NCI-H345 (cell line): Measurements from ENCODE around the gene INTS7.

Source experiments
- DNase-seq: peaks from one replicate; lab custom pipeline; 2025; lab: John Stamatoyannopoulos, UW

The INTS7 gene

DNA sequence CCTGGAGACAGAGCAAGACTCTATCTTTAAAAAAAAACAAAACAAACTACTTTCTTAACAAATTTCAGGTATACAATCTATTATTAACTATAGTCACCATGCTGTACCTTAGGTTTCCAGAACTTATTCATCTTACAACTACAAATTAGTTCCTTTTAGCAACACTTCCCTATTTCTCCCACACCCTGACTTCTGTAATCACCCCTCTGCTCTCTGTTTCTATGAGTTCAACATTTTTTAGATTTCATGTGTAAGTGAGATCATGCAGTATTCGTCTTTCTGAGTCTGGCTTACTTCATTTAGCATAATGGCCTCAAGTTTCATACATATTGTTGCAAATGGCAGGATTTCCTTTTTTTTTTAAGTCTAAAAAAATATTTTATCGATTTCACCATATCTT is 126.9 kb downstream of the INTS7 start:
- DNase-seq: no peak

- no peak for DNase-seq
These were observed 131.7 kb downstream of the INTS7 start for GRCh38 chr1:211903490-211904245.

DNA sequence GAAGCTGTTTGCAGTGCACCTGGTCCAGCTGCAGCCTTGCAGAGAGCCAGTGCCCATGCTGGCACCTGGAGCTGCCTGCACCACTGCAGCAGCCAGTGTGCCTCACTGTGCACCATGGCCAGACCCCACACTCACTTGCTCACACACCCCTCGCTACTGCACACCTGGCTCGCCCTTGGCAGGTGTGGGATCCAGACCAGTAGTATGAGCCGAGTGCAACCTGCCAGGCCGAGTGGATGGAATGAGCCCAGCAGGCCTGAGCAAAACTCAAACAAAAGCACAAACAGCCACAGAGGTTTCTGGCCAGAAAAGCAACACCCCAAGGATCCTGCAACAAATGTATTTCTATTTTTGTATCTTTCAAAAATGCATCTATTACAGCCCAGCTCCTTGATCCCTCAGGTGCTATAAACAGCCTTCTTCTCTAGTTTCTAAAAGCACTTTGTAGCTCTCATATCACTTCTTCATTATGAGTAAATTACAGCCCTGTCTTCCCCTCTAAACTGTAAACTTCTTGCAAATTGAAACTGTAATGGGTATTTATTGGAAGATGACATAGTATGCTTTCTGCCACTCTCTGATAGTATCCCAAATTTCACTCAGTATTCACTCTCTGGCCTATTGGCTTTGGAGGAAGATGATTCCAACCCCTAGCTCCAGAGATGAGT is 132.6 kb downstream of the INTS7 start:
- DNase-seq: no peak

DNA sequence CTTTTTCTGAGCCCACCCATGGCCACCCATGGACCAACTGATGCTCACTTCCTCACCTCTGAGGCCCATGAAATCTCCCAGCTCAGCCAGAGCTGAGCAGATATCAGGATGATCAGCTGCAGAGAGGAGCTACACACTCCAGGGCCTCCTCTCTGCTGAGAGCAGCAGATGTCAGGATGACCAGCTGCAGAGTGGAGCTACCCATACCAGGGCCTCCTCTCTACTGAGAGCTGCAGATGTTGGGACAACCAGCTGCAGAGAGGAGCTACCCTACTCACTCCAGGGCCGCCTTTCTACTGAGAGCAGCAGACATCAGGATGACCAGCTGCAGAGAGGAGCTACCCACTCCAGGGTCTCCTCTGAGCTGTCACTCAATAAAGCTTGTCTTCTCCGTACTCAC is 133.4 kb downstream of the INTS7 start:
- DNase-seq: no peak

- no peak for DNase-seq
These were observed 134.9 kb downstream of the INTS7 start for GRCh38 chr1:211900441-211900840.

DNA sequence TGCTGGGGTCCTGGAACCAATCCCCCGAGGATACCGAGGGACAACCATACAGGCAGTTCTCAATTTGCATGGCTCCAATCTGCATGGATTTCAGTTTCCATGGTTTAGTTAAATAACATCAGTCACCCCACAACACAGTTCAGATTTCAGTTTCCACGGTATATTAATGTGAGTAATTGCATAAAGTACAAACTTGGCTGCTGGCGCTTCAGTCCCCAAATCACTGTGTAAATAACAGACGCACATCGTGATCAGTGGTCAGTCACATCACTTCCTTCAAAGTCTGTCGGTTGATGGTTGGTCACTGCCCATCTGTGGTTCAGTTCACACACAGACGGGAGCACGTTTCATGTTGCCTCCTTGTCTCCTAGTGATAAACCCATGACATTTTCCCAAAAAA is 138.4 kb downstream of the INTS7 start:
- no peak for DNase-seq

DNA sequence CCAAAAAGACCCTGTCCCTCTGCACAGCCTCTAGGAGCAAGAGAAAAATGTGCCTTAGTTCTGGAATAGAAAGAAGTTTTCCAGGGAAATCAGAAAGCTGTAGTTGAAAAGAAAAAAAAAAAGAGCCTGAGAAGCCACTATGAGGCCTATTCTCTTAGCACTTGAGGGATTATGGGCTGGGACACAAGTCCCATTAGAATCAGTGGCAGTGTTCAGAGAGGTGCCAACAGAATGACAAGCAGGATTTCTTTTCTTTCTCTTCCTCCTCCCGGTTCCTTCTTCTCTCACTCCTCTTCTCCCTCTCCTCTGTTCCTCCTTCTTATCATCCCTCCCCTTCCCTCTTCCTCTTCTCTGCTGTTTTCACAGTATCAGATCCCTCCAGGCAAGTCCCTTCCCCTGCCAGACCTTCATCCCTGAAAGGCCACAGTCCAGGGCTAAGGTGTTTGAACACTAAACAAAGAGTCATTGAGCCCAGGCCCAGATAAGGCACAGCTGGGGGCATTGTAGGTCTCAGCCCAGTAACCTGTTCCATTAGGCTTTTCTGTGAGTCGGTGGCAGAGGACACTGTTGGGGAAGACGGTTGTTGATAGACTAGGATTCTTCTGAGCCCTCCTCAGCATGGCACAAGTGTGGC is 140.1 kb downstream of the INTS7 start:
- DNase-seq: no peak

DNA sequence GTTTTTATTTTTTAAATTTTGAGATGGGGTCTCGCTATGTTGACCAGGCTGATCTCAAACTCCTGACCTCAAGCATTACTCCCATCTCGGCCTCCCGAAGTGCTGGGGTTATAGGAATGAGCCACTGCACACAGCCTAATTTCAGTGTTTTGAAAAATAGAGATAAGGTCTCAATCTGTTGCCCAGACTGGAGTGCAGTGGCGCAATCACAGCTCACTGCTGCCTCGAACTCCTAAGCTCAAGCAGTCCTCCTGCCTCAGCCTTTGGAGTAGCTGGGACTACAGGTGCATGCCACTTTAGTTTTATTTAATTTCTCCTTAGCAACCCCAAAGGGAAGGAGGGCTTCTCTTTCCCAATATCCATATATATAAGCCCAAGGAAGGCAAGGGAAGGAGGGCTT is 141.0 kb downstream of the INTS7 start:
- no peak for DNase-seq

DNA sequence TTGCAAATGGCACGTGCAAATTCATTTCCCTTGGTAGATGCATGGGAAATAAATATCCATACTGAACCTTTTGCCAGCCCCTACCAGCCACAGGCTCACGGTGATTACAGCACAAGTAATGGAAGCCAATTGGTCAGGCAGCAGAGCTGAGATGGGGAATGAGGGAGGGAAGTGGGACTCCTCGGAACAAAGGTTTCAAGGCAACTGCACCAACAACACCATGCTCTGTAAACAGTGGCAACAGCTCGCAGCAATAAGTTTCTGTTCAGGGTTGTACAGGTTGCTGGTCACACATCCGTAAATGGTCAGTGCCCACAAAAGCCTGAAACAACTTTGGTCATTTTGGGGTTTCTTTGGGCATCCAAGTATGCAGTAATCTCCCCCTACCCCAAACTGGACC is 142.1 kb downstream of the INTS7 start:
- no peak for DNase-seq

DNA sequence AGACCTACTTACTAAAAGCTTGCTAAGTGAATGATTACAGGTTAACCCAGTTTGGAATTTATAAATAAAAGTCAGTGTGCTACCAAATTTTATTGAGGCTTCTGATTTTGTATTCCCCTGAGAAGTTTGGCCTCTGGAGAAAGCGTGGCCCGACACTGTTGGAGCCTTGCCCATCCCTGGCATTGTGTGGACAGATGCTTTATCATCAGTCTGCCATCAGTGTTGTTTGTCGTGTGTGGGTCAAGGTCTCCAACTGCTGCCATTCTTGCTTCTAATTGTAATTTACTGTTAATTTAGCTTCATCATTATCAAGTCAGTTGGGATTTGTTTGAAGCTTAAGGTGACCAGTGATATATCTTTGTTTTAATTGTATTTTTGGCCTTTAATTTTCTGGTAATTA is 142.8 kb downstream of the INTS7 start:
- no peak for DNase-seq

- no peak for DNase-seq
These were observed 143.6 kb downstream of the INTS7 start for GRCh38 chr1:211891708-211892107.
